ENCODE measurements around the gene NUP210. TPM values are rescaled to one million over a fixed set of nuclear protein-coding genes. Genes with fewer than 3 reads are reported as not detected.

Gene NUP210
- total RNA-seq, 1 donor from 2014 or later = 1.4 TPM

DNA sequence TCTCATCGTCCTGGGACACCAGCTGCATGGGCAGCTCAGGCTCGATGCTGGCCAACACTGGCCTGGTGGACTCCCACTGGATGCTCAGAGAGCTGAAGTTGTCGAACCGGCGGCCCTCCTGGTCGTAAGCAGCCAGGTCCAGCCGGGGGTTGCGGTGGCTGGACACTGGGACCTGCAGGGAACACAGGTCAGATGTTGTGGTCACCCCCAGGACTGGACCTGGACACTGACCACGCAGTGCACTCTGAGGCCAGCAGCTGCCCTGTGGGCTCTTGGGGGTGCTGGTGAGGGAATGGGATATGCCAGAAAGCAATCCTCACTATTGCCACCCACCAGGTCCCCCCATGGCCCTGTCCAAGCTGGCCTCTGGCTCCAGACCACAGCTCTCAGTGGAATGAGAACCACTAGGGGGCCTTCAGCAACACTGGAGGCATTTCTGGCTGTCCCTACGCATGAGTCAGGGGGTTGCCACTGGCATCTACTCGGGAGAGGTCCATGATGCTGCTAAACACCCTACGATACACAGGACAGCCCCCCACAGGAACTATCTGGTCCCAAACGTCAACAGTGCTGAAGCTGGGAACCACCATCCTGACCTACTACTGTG, 66.1 kb downstream of the NUP210 start:
- Mint-ChIP-seq H3K36me3 (ENCODE audit: unreplicated experiment) (no peaks in the 10 kb centered on the region), H3K4me1 (ENCODE audit: unreplicated experiment) (peaks cover 8% of the 10 kb centered on the region), H3K4me3 (ENCODE audit: unreplicated experiment) (no peak overlapping the region), H3K9me3 (ENCODE audit: unreplicated experiment) (no peaks in the 10 kb centered on the region), H3K27ac (ENCODE audit: unreplicated experiment) (no peak overlapping the region), H3K27me3 (ENCODE audit: unreplicated experiment) (peaks cover 2% of the 10 kb centered on the region)
- TF ChIP-seq, protein P1, sequence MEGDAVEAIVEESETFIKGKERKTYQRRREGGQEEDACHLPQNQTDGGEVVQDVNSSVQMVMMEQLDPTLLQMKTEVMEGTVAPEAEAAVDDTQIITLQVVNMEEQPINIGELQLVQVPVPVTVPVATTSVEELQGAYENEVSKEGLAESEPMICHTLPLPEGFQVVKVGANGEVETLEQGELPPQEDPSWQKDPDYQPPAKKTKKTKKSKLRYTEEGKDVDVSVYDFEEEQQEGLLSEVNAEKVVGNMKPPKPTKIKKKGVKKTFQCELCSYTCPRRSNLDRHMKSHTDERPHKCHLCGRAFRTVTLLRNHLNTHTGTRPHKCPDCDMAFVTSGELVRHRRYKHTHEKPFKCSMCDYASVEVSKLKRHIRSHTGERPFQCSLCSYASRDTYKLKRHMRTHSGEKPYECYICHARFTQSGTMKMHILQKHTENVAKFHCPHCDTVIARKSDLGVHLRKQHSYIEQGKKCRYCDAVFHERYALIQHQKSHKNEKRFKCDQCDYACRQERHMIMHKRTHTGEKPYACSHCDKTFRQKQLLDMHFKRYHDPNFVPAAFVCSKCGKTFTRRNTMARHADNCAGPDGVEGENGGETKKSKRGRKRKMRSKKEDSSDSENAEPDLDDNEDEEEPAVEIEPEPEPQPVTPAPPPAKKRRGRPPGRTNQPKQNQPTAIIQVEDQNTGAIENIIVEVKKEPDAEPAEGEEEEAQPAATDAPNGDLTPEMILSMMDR (IDR thresholded peaks at IDR 0.05) = peak; percentile 29
- no peak for DNase-seq (ENCODE audit: extremely low spot score, unreplicated experiment)

DNA sequence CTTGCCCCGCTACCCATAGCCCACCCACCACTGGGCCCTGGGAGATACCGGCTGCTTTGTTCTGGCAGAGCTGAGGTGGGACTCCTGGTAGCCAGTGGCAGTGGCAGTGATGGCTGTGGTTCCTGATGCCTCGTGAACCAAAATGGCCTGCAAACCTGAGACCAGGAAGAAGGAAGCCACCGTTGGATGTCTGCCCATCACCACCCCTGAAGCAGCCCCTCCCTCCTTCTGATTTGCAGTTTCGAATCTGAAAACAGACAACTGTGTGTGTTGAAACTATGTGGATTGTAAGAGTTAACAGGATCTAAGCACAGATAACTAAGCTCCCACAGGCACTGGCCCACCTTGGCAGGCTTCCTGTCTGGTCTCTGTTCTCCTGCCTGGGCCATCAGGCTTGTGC, 66.6 kb downstream of the NUP210 start:
- TF ChIP-seq, protein P1 (IDR thresholded peaks at IDR 0.05) = no peak
- Mint-ChIP-seq H3K4me1 (ENCODE audit: unreplicated experiment) (peaks cover 14% of the 10 kb centered on the region), H3K9me3 (ENCODE audit: unreplicated experiment) (no peaks in the 10 kb centered on the region), H3K27me3 (ENCODE audit: unreplicated experiment) (peaks cover 2% of the 10 kb centered on the region), H3K4me3 (ENCODE audit: unreplicated experiment) (no peak overlapping the region), H3K27ac (ENCODE audit: unreplicated experiment) (no peak overlapping the region), H3K36me3 (ENCODE audit: unreplicated experiment) (no peaks in the 10 kb centered on the region)
- no peak for DNase-seq (ENCODE audit: extremely low spot score, unreplicated experiment)

DNA sequence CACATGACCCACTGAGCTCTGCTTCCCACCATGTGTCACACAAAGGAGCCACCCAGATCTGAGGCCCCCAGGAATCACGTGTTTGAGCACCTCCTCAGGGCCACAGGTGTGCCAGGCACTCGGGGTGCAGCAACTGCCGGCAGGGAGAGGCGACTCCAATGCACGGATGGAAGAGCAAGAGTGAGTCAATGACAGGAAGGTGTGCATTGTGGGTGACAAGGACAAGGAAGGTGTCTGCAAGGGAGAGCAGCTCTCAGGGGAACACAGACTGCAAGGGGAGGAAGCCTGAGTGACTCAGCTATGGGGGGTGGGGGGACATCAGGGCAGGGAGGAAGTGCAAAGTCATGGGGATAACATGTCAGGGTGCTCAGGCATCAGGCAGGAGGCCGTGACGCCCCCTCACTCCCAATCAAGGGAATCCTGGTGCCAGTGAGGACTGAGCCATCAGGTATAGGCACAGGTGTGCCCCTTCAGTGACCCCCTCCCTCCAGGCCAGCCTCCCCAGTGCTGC, 67.4 kb downstream of the NUP210 start:
- DNase-seq (ENCODE audit: extremely low spot score, unreplicated experiment) = no peak
- peaks cover 22% of the 10 kb centered on the region for H3K4me1 Mint-ChIP-seq (ENCODE audit: unreplicated experiment)
- peaks cover 2% of the 10 kb centered on the region for H3K27me3 Mint-ChIP-seq (ENCODE audit: unreplicated experiment)
- no peaks in the 10 kb centered on the region for H3K36me3 Mint-ChIP-seq (ENCODE audit: unreplicated experiment)
- H3K27ac Mint-ChIP-seq (ENCODE audit: unreplicated experiment) = no peak overlapping the region
- TF ChIP-seq, protein P1 (IDR thresholded peaks at IDR 0.05) = no peak
- no peaks in the 10 kb centered on the region for H3K9me3 Mint-ChIP-seq (ENCODE audit: unreplicated experiment)
- H3K4me3 Mint-ChIP-seq (ENCODE audit: unreplicated experiment) = no peak overlapping the region

GRCh38 chr3:13349823-13350222, 70.3 kb downstream of the NUP210 start:
- TF ChIP-seq, protein P1 (IDR thresholded peaks at IDR 0.05) = no peak
- Mint-ChIP-seq H3K36me3 (ENCODE audit: unreplicated experiment) (no peaks in the 10 kb centered on the region), H3K27ac (ENCODE audit: unreplicated experiment) (peak overlapping the region; percentile 62), H3K27me3 (ENCODE audit: unreplicated experiment) (peaks cover 4% of the 10 kb centered on the region), H3K4me1 (ENCODE audit: unreplicated experiment) (peaks cover 38% of the 10 kb centered on the region), H3K4me3 (ENCODE audit: unreplicated experiment) (no peak overlapping the region), H3K9me3 (ENCODE audit: unreplicated experiment) (no peaks in the 10 kb centered on the region)
- no peak for DNase-seq (ENCODE audit: extremely low spot score, unreplicated experiment)

GRCh38 chr3:13348661-13349396, 71.3 kb downstream of the NUP210 start:
- no peak for DNase-seq (ENCODE audit: extremely low spot score, unreplicated experiment)
- H3K27ac Mint-ChIP-seq (ENCODE audit: unreplicated experiment) = peak overlapping the region; percentile 72
- H3K36me3 Mint-ChIP-seq (ENCODE audit: unreplicated experiment) = no peaks in the 10 kb centered on the region
- no peaks in the 10 kb centered on the region for H3K9me3 Mint-ChIP-seq (ENCODE audit: unreplicated experiment)
- peak overlapping the region; percentile 44 for H3K4me3 Mint-ChIP-seq (ENCODE audit: unreplicated experiment)
- peaks cover 4% of the 10 kb centered on the region for H3K27me3 Mint-ChIP-seq (ENCODE audit: unreplicated experiment)
- TF ChIP-seq, protein P1 (IDR thresholded peaks at IDR 0.05) = no peak
- peaks cover 38% of the 10 kb centered on the region for H3K4me1 Mint-ChIP-seq (ENCODE audit: unreplicated experiment)
